Lower lobe of right lung (tissue), 2 donors: ENCODE measurements around the gene MACF1. TPM values are rescaled to one million over a fixed set of nuclear protein-coding genes. Genes with fewer than 3 reads are reported as not detected.
A peak's percentile ranks its signal among the peaks of the same experiment; 100 is the strongest.

Experiments used
- ATAC-seq, 2 donors: fragments of 200-7000 bp; cut with Tn5 transposase; one replicate each; pipeline ENCODE4 v1.9.1; 2020 to 2022; ENCODE audit warnings: mild to moderate bottlenecking in 2 of 2, moderate library complexity in 2 of 2
- DNase-seq: peaks from one replicate; pipeline ENCODE4 v3.0.0-alpha.2; 2020
- H3K27ac ChIP-seq: fragments of 200-600 bp; one replicate; pipeline ENCODE4 v1.8.0; 2022
- H3K27me3 ChIP-seq: fragments of 200-600 bp; one replicate; pipeline ENCODE4 v1.8.0; 2022; ENCODE audit warnings: low read depth
- H3K36me3 ChIP-seq: fragments of 200-600 bp; one replicate; pipeline ENCODE4 v1.8.0; 2022; ENCODE audit warnings: mild to moderate bottlenecking
- H3K4me1 ChIP-seq: fragments of 200-600 bp; one replicate; pipeline ENCODE4 v1.8.0; 2022
- H3K4me3 ChIP-seq: fragments of 200-600 bp; one replicate; pipeline ENCODE4 v1.8.0; 2022; ENCODE audit warnings: mild to moderate bottlenecking
- H3K9me3 ChIP-seq: fragments of 200-600 bp; one replicate; pipeline ENCODE4 v1.8.0; 2022
- intact Hi-C: fragments of 100-400 bp; cut with DNase I; formaldehyde crosslinking; loops from one replicate; pipeline ENCODE4 v1.11.0; 2022
- long read RNA-seq: library from polyadenylated mRNA; unstranded; transcript quantifications from one replicate; pipeline ENCODE4 v2.0.0, GENCODE V29; 2021
- total RNA-seq: library from RNA; stranded (reverse); fragmentation: NEBNext Ultra II Directional; extraction: Animal tissue kit (Norgen Biotek cat#: 25700); gene quantifications from one replicate; pipeline ENCODE4 v1.2.1, GENCODE V29; 2021
- TF ChIP-seq, protein P1 (sequence below): fragments of 200-600 bp; IDR thresholded peaks from one replicate; pipeline ENCODE4 v1.8.0; 2022; ENCODE audit warnings: antibody characterized with exemption, mild to moderate bottlenecking
- donor health status: DM: no; HTN: yes; CAD: no; lungs with severe emphysema.

MACF1 gene, protein sequence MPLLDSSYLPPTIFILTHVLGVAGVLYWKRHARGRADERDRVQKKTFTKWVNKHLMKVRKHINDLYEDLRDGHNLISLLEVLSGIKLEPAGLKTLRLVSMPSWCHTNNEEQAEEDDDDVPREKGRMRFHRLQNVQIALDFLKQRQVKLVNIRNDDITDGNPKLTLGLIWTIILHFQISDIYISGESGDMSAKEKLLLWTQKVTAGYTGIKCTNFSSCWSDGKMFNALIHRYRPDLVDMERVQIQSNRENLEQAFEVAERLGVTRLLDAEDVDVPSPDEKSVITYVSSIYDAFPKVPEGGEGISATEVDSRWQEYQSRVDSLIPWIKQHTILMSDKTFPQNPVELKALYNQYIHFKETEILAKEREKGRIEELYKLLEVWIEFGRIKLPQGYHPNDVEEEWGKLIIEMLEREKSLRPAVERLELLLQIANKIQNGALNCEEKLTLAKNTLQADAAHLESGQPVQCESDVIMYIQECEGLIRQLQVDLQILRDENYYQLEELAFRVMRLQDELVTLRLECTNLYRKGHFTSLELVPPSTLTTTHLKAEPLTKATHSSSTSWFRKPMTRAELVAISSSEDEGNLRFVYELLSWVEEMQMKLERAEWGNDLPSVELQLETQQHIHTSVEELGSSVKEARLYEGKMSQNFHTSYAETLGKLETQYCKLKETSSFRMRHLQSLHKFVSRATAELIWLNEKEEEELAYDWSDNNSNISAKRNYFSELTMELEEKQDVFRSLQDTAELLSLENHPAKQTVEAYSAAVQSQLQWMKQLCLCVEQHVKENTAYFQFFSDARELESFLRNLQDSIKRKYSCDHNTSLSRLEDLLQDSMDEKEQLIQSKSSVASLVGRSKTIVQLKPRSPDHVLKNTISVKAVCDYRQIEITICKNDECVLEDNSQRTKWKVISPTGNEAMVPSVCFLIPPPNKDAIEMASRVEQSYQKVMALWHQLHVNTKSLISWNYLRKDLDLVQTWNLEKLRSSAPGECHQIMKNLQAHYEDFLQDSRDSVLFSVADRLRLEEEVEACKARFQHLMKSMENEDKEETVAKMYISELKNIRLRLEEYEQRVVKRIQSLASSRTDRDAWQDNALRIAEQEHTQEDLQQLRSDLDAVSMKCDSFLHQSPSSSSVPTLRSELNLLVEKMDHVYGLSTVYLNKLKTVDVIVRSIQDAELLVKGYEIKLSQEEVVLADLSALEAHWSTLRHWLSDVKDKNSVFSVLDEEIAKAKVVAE (N-terminal part only)
- total RNA-seq: 506 TPM
- long read RNA-seq, full-length matches to known transcripts: 3 of 126 reads
- long read RNA-seq, partial matches to known transcripts: 75 of 126 reads
- long read RNA-seq, other reads (novel, unspliced or antisense): 48 of 126 reads

DNA sequence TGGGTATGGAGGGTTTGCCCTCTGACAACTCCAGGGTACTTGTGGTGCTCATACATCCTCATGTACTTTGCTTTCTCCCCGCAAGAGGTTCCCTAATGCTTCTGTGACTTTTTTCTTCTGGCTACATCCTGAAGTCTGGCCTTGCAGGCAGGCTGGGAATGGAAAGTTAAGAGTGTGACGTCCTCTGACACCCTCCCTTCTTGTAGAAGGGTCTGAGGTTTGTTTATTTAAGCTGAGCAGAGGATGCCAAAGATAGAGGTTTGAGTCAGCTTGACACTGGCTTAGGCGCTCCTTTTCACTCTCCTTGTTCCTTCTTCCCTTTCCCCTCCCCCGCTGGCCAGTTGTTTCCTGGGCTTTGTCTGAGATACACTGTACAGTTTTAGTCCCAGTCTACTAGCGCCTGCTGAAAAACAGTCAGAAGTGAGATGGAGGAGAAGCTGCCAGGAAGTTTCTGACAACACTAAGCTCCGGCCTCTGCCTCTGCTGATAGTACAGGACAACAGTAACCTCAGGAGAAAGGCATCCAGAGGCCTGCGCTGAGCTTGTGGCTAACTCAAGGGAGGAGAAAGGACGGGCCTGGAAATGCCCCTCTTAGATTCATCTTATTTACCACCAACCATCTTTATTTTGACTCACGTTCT lies at the start of gene MACF1:
Gene MACF1 (plus strand): TSS at position 255 of the 641 bp plus-strand sequence. CDS start 328 bp downstream, at position 583.
- Histone ChIP-seq H3K4me1 (peaks cover 55% of the 10 kb centered on the region), H3K4me3 (peak within 1 kb of the TSS; percentile 38), H3K36me3 (peaks cover 10% of the 10 kb centered on the region), H3K9me3 (no peaks in the 10 kb centered on the region), H3K27ac (peak within 1 kb of the TSS; percentile 80), H3K27me3 (no peaks in the 10 kb centered on the region)
- DNase-seq (no peak), ATAC-seq (peak; percentile 73 to 75)
- intact Hi-C loops: loop anchor here (10.0 kb wide), 1 partner anchor 50 kb away; no protein-coding TSS in a partner anchor
- TF ChIP-seq, protein P1, sequence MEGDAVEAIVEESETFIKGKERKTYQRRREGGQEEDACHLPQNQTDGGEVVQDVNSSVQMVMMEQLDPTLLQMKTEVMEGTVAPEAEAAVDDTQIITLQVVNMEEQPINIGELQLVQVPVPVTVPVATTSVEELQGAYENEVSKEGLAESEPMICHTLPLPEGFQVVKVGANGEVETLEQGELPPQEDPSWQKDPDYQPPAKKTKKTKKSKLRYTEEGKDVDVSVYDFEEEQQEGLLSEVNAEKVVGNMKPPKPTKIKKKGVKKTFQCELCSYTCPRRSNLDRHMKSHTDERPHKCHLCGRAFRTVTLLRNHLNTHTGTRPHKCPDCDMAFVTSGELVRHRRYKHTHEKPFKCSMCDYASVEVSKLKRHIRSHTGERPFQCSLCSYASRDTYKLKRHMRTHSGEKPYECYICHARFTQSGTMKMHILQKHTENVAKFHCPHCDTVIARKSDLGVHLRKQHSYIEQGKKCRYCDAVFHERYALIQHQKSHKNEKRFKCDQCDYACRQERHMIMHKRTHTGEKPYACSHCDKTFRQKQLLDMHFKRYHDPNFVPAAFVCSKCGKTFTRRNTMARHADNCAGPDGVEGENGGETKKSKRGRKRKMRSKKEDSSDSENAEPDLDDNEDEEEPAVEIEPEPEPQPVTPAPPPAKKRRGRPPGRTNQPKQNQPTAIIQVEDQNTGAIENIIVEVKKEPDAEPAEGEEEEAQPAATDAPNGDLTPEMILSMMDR: peak; percentile 32

DNA sequence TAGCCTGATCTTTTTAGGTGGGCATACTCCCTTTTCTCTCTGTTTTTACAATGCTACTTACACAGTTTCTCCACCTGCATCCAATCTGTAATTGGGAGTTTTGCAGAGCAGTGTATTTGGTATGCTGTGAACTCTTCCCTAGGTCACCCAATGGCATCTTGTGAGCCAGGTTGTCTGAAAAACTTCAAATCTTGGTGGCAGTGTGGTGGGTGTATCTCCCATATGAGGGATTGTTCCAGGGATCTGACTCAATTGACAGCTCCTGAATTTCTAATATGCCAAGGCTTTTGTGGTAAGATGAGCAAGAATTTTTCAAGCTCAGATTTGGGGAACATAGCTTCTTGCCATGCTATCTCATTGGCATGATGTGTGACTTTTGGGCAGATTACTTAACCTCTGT lies 47.2 kb upstream of the MACF1 start:
- DNase-seq (no peak), ATAC-seq (no peak)
- TF ChIP-seq, protein P1: no peak
- Histone ChIP-seq H3K27me3 (no peaks in the 10 kb centered on the region), H3K36me3 (no peaks in the 10 kb centered on the region), H3K4me1 (peaks cover 80% of the 10 kb centered on the region), H3K4me3 (no peak overlapping the region), H3K9me3 (no peaks in the 10 kb centered on the region), H3K27ac (peak overlapping the region; percentile 84)
- intact Hi-C loops: no loop called here

DNA sequence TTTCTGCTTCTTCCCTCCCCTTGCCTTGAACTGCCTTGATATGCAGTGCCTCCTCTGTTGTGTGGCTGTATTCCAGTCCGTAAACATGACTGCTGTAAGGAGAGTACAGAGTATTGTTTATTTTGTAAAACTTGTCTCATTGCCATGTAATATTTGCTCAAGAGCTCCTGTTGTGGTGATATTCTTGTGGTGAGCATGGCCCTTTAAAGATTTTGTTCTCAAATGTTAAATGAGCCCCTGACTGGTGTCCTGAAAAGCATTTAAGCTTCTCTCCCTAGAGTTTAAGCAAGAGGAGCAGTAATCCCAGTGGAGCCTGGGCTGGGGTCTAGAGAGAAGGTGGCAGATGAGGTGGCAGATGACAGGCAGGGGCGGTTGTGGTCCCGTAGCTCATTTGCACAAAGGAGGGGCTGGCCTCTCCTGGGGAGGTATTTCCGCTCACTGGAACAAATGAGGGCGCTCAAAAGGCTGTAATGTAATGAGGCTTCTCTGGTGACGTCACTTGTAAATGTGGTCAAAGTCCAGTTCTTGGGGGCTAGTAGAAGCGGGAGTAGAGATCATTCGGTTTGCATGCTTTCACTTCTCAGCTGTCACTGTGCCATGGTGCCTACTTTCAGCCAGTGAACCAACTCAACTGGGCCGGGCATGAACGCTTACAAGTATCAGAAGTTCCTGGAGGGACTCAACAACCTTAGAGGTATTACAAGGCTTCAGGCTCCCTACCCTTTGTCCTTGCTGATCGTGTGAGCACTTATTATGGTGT lies 46.0 kb upstream of the MACF1 start:
- no peaks in the 10 kb centered on the region for H3K36me3 ChIP-seq
- H3K27me3 ChIP-seq: no peaks in the 10 kb centered on the region
- no peaks in the 10 kb centered on the region for H3K9me3 ChIP-seq
- intact Hi-C loops: no loop called here
- H3K4me3 ChIP-seq: peak overlapping the region; percentile 41
- ATAC-seq (peak; percentile 83 to 87), DNase-seq (peak; percentile 56)
- peak overlapping the region; percentile 84 for H3K27ac ChIP-seq
- H3K4me1 ChIP-seq: peaks cover 68% of the 10 kb centered on the region
- TF ChIP-seq, protein P1: peak; percentile 11

DNA sequence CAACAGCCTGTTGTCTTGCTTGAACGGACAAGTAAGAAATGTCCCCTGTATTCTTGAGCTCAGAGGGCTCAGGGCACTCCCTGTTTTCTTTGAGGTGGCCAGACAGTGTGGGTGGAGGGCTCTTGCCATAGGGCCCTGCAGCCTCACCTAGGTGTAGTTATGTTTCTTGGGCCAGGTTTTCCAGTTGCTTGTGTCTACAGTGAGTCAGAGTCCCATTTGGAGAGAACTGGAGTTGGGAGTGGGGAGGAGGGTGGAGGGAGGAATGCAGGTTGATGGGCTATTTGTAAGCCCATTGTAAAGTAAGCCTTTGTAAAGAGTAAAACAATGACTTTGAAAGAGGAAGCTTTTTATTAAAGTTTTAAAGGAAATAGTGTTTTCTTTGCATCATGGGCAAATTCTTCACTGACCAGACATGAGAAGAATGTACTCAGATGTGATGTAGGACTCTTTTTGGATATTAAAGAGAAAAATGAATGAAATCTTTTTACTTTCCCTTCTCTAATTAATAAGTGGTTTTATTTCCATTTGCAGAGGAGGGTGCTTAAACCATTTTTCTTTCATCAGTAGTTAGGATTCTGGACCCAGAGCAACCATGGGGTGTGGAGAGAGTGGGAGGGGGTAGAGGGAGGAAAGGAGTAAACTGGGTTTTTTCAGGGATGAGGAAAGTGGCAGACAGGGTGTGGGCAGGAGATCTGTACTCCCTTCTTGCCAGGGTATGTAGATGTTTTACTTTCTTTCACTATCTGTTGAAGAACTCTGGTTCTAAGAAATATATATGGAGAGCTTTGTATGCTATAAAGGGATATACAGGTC lies 45.1 kb upstream of the MACF1 start:
- H3K9me3 ChIP-seq: no peaks in the 10 kb centered on the region
- H3K27ac ChIP-seq: peak overlapping the region; percentile 84
- ATAC-seq (peak; percentile 86), DNase-seq (no peak)
- TF ChIP-seq, protein P1: no peak
- intact Hi-C loops: no loop called here
- no peaks in the 10 kb centered on the region for H3K36me3 ChIP-seq
- H3K4me3 ChIP-seq: peak overlapping the region; percentile 41
- H3K4me1 ChIP-seq: peaks cover 65% of the 10 kb centered on the region
- no peaks in the 10 kb centered on the region for H3K27me3 ChIP-seq
